Measurements from ENCODE around the gene GLIS1. TPM values are rescaled to one million over a fixed set of nuclear protein-coding genes. Genes with fewer than 3 reads are reported as not detected.

Gene GLIS1
- total and polyA plus RNA-seq, 2 of the 8 experiments (the other 6 are each of a cell fraction or from before 2014, with no cell fraction given): 0.15 to 0.22 TPM

DNA sequence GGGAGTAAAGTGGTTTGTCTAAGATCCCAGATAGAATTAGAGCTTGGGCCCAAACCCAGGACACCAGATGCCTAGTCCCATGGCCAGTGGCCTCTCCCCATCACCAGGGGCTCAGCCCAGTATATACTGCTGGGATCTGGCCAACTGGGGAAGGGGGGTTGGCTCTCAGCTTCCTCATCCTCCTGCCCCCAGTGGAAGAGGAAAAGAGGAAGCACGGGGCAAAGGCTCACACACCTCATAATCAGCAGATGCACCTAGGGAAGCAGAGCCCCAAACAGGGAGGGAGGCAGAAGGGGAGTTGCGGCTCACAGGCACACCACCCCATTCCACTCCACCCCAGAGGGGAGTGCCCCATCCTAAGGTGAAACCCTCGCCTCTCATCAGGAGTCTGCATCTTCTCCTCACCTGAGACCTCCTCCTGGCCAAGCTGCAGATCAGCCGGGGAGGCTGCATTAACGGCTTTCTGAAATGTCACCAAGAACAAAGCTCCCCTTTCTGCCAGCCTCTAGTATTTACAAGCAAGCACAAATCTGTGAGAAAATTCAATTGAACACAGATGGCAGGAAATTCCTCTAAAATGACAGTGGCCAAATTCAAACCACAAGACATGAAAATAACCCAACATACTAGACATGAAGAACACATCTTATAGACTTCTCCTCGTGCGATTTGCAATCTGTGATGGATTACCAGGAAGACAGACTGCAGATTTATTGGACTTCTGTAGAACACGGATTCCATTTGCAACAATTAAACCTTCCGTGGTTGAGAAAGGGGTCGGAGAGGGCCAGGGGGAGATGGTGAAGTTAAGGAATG, 82.8 kb downstream of the GLIS1 start:
- no peak overlapping the region for H3K27ac ChIP-seq (ENCODE audit: low read depth, low read length)
- H3K23ac ChIP-seq (ENCODE audit: insufficient read length): no peak overlapping the region
- no peak overlapping the region for H2BK15ac ChIP-seq (ENCODE audit: low read length)
- no peak overlapping the region for H3K4me2 ChIP-seq (ENCODE audit: insufficient read depth in 1 of 2, low read depth in 2 of 2, low read length in 2 of 2)
- DNase-seq (ENCODE audit: low read depth in 1 of 2, low spot score in 2 of 2) (no peak), FAIRE-seq (no peak)
- TF ChIP-seq CEBPB (IDR thresholded peaks at IDR 0.05; ENCODE audit: low read depth, low read length) (no peak), SP1 (IDR thresholded peaks at IDR 0.05; ENCODE audit: low read depth, low read length) (no peak), CREB1 (IDR thresholded peaks at IDR 0.05) (no peak), ATF2 (IDR thresholded peaks at IDR 0.05; ENCODE audit: low read length) (no peak)
- no peaks in the 10 kb centered on the region for H3K79me2 ChIP-seq (ENCODE audit: control insufficient read depth in 1 of 2, insufficient read depth in 2 of 2, low read length in 2 of 2)
- H3K36me3 ChIP-seq (ENCODE audit: control insufficient read depth in 2 of 4, insufficient read depth in 4 of 4, low read length in 3 of 4): no peaks in the 10 kb centered on the region
- no peak overlapping the region for H3K18ac ChIP-seq (ENCODE audit: extremely low read depth, low read length)
- H2BK120ac ChIP-seq (replicated peaks; ENCODE audit: low read depth, low read length): no peak overlapping the region
- no peak overlapping the region for H4K8ac ChIP-seq (ENCODE audit: extremely low read depth, insufficient read depth, low read length)
- H3K9ac ChIP-seq (replicated peaks in 1 of 4; ENCODE audit: extremely low read depth in 1 of 4, low read depth in 3 of 4, low read length in 3 of 4): no peak overlapping the region
- no peaks in the 10 kb centered on the region for H4K20me1 ChIP-seq (replicated peaks in 1 of 2; ENCODE audit: control insufficient read depth in 1 of 2, insufficient read depth in 2 of 2, low read length in 2 of 2)
- no peak overlapping the region for H2BK12ac ChIP-seq (ENCODE audit: low read depth, low read length)
- no peak overlapping the region for H4K5ac ChIP-seq (ENCODE audit: insufficient read length, low read depth, low read length)
- H2BK5ac ChIP-seq (ENCODE audit: low read depth, low read length): no peak overlapping the region
- CTCF ChIA-PET (ENCODE audit: partially characterized antibody): interaction anchor here (0.6 to 3.2 kb wide), 5 partner anchors 13 to 550 kb away, joined by 3 to 10 read pairs (median 3); no protein-coding TSS in a partner anchor
- no peak overlapping the region for H4K91ac ChIP-seq (replicated peaks; ENCODE audit: insufficient read length, low read length)
- H3K4me3 ChIP-seq (ENCODE audit: extremely low read depth in 1 of 4, insufficient read depth in 2 of 4, low read depth in 3 of 4, low read length in 4 of 4): no peak overlapping the region
- POLR2A ChIA-PET (ENCODE audit: partially characterized antibody): interaction anchor here (1.0 kb wide), 1 partner anchor 24 kb away, joined by 3 read pairs; no protein-coding TSS in a partner anchor
- H2AFZ ChIP-seq (ENCODE audit: low read length): no peak overlapping the region
- H3K4ac ChIP-seq (replicated peaks; ENCODE audit: insufficient read length, low read depth, low read length): no peak overlapping the region
- no peaks in the 10 kb centered on the region; a peak in 1 of 7 replicates for H3K27me3 ChIP-seq (replicated peaks in 1 of 4; ENCODE audit: control insufficient read depth in 3 of 4, extremely low read depth in 1 of 4, insufficient read depth in 3 of 4, low read length in 3 of 4)
- H3K23me2 ChIP-seq (ENCODE audit: low read depth, low read length): no peaks in the 10 kb centered on the region
- H3K56ac ChIP-seq (replicated peaks; ENCODE audit: insufficient read length, low read depth, low read length): no peak overlapping the region
- H3K4me1 ChIP-seq (replicated peaks in 1 of 4; ENCODE audit: control insufficient read depth in 3 of 4, insufficient read depth in 4 of 4, low read length in 3 of 4): no peaks in the 10 kb centered on the region; a peak in 2 of 7 replicates
- H2BK20ac ChIP-seq (ENCODE audit: low read length): no peak overlapping the region
- no peak overlapping the region for H3K14ac ChIP-seq (ENCODE audit: insufficient read length)
- 80% methylated on average over 10 of the region's 10 CpGs; no CpG with 5 or more reads in 1 of the 2 experiments for whole genome bisulfite sequencing, 2 experiments (ENCODE audit: extremely low coverage in 1 of 2, insufficient coverage in 1 of 2, insufficient read length in 1 of 2, insufficient replicate concordance in 2 of 2, low coverage in 1 of 2, low lambda C conversion rate in 2 of 2, missing lambda C conversion rate in 1 of 2)
- no peaks in the 10 kb centered on the region; the same call in 1 of the 2 replicates for H3K79me1 ChIP-seq (ENCODE audit: low read depth, low read length)
- H2AK5ac ChIP-seq (ENCODE audit: low read depth, low read length): 0 out of 2 replicates have a peak overlapping the region, but pooled peaks have one; percentile 13
- no peaks in the 10 kb centered on the region for H3K9me3 ChIP-seq (ENCODE audit: insufficient read depth in 2 of 2, low read depth in 1 of 2, low read length in 1 of 2)

Data from H1 (cell line).